Measurements from ENCODE around the gene LPAR5. TPM values are rescaled to one million over a fixed set of nuclear protein-coding genes. Genes with fewer than 3 reads are reported as not detected.
A peak's percentile ranks its signal among the peaks of the same experiment; 100 is the strongest.

LPAR5 gene
- polyA plus RNA-seq, 4 donors: 1.1 to 2.2 (median 1.4) TPM

DNA sequence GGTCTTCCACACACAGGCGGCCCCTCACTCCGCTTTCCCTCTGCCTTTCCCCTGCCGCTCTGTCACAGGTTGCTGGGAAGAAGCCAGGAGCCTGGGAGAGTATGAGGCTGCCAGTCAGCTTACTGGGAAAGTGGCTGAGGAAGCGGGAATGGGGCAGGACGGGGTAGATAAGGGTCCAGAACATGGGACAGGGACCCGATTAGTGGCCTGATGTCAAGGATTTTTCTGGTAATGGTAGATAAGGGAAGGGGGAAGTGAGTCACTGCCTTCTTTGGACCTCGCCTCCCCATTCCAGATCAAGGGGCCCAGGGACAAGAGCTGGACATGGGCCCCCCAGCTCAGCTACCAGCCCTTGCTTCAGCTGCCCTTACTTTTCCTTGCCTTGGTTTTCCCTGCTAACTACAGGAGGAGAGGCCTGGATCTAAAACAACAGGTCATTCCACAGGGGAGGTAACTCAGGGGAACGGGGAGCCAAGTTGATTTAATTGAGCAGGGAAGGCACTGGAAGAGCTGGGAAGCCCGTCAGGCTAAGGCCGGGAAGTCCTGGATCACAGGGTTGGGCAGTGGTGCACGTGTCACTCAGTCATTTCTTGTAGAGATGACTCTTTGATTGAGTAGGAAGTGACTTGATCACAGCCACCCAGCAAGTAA is 3.5 kb upstream of the LPAR5 start:
- no peak for DNase-seq (ENCODE audit: low read depth in 4 of 4, low spot score in 3 of 4)

GRCh38 chr12:6638305-6638704 is 2.5 kb upstream of the LPAR5 start:
- no peak for DNase-seq (ENCODE audit: low read depth in 4 of 4, low spot score in 3 of 4)

GRCh38 chr12:6635375-6635855 is 344 bp downstream of the LPAR5 start:
- DNase-seq (ENCODE audit: low read depth in 4 of 4, low spot score in 3 of 4): no peak

DNA sequence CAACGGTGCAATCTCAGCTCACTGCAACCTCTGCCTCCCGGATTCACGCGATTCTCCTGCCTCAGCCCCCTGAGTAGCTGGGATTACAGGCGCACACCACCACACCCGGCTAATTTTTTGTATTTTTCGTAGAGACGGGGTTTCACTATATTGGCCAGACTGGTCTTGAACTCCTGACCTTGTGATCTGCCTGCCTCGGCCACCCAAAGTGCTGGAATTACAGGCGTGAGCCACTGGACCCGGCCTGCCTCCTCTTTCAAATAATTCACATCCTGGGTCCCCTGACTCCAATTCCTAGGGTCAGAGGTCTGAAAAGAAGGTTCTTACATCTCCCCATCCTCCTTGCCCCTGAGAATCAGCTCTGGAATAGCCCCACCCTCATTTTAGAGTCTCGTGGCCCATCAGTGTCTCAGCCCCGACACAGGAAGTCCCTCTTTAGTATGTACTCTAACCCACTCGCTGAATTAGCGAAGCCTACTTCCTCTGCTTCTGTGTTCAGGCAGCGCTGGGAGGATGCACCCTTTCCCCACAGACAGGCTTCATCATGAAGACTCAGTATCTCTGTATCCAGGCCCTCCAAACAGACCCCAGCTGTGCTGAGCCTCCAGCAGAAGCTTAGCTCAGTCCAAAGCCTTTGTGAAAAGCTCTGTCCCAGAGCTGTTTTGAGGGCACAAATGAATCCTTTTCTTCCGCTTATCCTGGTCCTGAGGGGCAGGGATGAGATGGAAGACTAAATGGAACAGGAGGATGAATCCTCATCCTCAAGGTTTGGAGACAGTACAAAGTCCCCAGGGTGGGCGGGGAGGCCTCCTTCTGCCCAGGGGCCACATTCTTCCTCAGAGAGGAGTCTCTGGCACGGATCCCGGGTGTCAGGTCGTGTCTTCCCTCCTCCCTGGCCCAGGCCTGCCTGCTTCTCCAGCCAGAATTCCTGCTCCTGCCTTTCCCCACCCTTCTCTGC is 3.5 kb downstream of the LPAR5 start:
- DNase-seq (ENCODE audit: low read depth in 4 of 4, low spot score in 3 of 4): no peak

DNA sequence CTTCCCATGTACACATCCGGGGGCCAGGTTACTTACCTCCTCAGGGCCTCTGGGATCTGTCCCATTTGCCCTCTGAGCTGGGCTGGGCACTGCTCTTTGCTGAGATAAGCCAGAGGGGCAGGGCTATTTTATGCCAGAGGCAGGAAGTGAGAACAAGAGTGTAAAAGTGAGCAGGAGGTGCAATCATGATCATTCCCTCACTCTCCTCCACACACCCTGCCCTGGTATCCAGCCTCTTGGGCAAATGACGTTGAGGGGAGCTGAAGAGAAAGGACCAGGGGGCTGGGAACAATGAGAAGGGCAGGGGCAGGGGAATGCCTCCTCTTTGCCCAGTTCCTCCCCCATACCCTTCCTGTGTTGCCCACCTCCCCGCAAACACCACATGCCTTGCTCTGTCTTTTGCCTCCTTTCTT is 4.2 kb downstream of the LPAR5 start:
- DNase-seq (ENCODE audit: low read depth in 4 of 4, low spot score in 3 of 4): no peak

DNA sequence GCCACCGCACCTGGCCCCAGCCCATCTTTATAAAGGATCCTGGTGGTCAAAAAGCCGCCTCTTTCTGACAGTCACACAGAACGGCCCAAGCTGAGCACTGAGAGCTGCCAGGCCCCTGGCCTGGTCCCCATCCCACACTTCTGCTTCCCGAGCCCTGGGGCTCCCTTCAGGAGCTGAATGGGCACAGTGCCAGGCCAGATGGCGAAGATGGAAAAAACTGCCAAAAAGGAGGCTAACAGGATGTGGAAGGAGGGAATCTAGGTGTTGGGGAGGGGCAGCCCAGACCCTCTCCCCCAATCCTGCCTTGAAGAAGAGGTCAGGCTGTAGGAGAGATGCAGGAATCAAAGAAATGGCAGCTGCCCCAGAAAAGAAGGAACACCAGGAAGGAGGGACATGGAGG is 5.0 kb downstream of the LPAR5 start:
- no peak for DNase-seq (ENCODE audit: low read depth in 4 of 4, low spot score in 3 of 4)

- no peak for DNase-seq (ENCODE audit: low read depth in 4 of 4, low spot score in 3 of 4)
Measured at GRCh38 chr12:6627616-6628015, 8.1 kb downstream of the LPAR5 start.

DNA sequence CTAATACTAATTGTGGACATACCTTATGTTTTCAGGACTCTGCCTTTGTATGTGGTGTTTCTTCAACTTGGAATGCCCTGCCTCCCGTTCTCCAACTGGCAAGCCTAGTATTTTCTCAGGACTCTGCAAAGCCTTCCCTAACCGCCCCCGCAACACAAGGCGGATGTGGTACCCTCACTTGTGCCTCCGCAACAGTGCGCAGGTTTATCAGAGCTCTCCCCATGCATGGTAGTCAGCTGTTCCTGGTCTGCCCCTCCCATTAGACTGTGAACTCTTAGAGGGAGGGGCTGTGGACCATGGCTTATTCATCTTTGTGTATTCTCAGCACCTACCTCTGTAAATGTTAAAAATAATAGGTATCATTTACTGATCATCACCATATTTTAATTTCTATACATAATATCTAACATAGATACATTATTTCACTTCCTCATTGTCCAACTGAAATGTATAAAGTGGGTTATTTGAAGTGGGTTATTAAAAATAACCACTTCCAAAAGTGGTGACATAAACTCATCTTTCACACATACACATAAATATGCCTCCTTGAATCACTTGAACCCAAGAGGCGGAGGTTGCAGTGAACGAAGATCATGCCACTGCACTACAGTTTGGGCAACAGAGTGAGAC is 9.0 kb downstream of the LPAR5 start:
- DNase-seq (ENCODE audit: low read depth in 4 of 4, low spot score in 3 of 4): no peak

DNA sequence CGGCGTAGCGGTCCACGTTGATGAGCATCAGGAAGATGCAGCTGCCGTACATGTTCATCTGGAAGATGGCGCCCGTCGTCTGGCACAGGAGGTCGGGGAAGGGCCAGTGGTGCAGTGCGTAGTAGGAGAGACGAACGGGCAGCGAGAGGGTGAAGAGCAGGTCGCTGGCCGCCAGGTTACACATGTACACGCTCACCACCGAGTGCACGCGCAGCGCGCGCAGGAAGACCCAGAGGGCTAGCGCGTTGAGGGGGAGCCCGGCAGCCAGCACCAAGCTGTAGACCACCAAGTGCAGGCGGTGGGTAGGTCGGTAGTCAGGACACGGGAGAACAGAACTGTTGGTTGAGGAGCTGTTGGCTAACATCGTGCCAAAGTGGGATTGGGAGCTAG is 14.9 kb downstream of the LPAR5 start:
- no peak for DNase-seq (ENCODE audit: low read depth in 4 of 4, low spot score in 3 of 4)

DNA sequence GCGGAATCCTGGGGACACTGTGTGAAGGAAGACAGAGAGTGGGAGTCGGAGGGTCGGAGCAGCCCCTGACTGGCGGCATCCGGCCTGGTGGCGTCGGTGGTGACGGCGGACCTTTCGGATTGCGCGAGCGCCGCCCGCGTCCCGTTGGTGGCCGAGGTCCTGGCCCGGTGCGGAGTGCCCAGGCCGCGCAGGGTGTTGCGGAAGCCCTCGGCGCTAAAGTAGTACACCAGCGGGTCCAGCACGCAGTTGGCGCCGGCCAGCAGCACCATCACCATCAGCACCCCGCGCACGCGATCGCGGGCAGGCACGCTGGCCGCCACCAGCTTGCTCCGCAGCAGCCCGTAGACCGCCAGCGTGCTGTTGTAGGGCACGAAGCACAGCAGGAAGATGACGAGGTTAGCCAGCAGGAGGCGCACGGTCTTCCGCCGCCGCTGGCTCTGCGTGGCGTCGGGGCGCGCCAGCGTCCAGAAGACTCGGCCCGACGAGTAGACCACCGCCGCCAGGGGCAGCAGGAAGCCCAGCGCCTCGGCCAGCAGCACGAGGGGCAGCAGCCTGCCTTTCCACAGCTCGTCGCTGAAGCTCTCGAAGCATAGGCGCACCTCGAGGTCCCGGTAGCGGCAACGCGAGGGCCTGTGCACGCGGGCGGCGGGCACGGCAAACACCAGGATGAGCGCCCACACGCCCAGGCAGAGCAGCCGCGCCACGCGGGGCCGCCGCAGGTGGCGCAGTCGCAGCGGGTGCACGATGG is 15.4 kb downstream of the LPAR5 start:
- DNase-seq (ENCODE audit: low read depth in 4 of 4, low spot score in 3 of 4): no peak

DNA sequence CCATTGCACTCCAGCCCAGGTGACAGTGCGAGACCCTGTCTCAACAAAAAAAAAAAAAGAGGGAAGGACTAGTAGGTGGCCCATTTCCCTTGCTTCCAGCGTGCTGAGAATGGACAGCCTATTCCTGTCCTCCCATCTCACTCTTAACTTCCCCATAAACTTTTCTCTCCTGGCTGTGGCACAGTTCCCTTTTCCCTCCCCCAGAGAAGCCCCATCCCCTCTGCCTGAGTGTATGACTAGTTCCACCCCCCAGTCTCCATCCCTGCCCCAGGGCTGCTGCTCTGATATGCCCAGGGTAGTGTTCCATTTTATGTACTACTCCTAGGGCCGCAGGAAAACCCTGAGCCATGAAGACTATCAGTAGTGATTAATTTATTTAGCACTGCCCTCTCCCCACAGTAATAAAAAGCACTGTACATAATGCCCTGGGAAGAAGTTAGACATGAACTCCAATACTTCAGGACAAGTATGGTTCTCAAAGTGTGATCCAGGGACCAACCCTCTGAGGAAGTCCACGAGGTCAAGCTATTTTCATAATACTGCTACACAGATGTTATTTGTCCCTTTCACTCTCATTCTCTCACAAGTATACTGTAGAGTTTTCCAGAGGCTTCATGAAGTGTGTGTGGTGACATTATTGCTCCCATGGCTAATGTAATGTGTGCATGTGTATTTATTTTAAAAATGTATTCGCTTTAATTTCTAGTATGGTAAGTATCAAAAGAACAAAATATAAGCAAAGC is 17.1 kb downstream of the LPAR5 start:
- DNase-seq (ENCODE audit: low read depth in 4 of 4, low spot score in 3 of 4): no peak

- DNase-seq (ENCODE audit: low read depth in 4 of 4, low spot score in 3 of 4): no peak
Measured at GRCh38 chr12:6615802-6616201, 20.0 kb downstream of the LPAR5 start.

- no peak for DNase-seq (ENCODE audit: low read depth in 4 of 4, low spot score in 3 of 4)
Measured at GRCh38 chr12:6614513-6615172, 21.1 kb downstream of the LPAR5 start.

DNA sequence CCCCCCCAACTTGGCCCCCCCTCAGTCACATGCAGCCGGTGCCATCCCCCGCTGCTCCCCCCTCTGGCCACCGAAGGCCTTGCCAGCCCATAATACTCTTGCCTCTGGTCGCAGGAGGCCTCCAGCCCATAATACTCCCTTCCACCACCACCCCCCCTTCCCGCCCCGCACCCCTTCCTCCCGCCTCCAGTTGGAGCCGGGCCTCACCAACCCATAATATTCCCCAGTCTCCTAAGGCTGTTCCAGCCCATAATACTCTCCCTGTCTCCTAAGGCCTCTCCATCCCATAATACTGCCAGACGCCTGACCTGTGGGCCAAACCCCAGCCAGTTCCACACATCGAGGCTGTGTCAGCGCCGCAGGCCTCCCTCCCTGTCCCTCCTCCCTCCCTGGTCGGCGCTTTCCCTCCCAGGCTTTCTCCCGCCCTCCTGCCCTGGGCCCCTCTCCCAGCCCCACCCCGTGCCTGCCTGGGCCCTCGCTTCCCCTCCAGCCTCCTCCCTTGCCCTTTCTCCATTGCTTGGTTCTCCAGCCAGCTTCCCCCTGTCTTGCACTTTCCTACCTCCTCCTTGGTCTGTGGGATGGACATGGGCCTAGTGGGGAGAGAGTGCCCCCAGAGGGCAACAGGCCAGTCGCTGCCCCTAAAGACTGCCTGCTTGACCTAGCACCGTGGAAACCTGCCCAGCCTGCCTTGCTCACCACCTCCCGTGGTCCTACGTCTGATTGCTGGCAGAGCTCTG is 21.8 kb downstream of the LPAR5 start:
- DNase-seq (ENCODE audit: low read depth in 4 of 4, low spot score in 3 of 4): peak; percentile 94 to 96 (median 96)

GRCh38 chr12:6613015-6613775 is 22.6 kb downstream of the LPAR5 start:
- peak; percentile 78 to 86 (median 83) for DNase-seq (ENCODE audit: low read depth in 4 of 4, low spot score in 3 of 4)

DNA sequence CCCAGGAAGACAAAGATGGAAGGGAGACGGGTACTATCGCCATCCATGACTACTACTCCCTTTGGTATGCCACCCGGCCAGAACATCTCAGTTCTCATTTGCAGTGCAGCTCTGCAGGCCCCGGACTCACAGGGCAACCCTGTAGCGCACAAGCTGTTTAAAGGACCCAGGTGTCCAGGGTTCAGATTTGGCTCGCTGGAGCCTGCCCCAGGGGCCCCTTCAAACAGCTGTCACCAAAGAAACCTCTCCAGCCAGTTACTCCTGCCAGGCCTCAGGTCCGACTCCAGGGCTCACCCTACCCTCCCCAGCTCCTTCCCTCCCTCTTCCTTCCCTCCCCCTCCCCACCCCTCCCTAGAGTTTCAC is 23.1 kb downstream of the LPAR5 start:
- DNase-seq (ENCODE audit: low read depth in 4 of 4, low spot score in 3 of 4): no peak

- no peak for DNase-seq (ENCODE audit: low read depth in 4 of 4, low spot score in 3 of 4)
Measured at GRCh38 chr12:6612247-6612646, 23.5 kb downstream of the LPAR5 start.

All from left renal pelvis (tissue), 4 donors.